AG04450 (cell line): ENCODE data around the gene TM4SF18. TPM values are rescaled to one million over a fixed set of nuclear protein-coding genes. Genes with fewer than 3 reads are reported as not detected.

Source experiments
- CTCF ChIA-PET: fragments of 300-600, 350-600 bp; formaldehyde crosslinking; extraction: SDS; loops from one replicate; lab custom pipeline; 2022; ENCODE audit warnings: antibody characterized with exemption, inconsistent platforms; lab: Charles Lee
- POLR2A ChIA-PET: fragments of 350-600 bp; formaldehyde crosslinking; extraction: SDS; loops from one replicate; lab custom pipeline; 2021; ENCODE audit warnings: antibody characterized with exemption, inconsistent platforms; lab: Yijun Ruan, JAX
- DNase-seq: peaks from one replicate; pipeline ENCODE4 v3.0.0-alpha.2; 2011; ENCODE audit warnings: low read depth, low spot score
- H3K27ac ChIP-seq: one replicate; pipeline ENCODE4 v1.5.1; 2012; ENCODE audit warnings: low read depth, low read length, control low read depth
- H3K27me3 ChIP-seq: one replicate; pipeline ENCODE4 v1.6.0; 2012; ENCODE audit warnings: low read length; ENCODE audit not compliant: control insufficient read depth, insufficient read depth
- H3K4me3 ChIP-seq: 2 replicates; pipeline ENCODE4 v1.5.1; 2011; ENCODE audit warnings: mild to moderate bottlenecking, low read depth, low read length, control low read depth
- H3K9me3 ChIP-seq: 2 replicates; pipeline ENCODE4 v1.5.1; 2012; ENCODE audit warnings: low read length; ENCODE audit not compliant: control insufficient read depth, insufficient read depth
- polyA plus RNA-seq: library from polyadenylated mRNA; depleted of rRNA; stranded (reverse); fragments of >200 nt; gene quantifications from 2 replicates; pipeline ENCODE4 v1.2.3, GENCODE V29; 2011
- TF ChIP-seq, protein P1 (sequence below): IDR thresholded peaks from 2 replicates; pipeline ENCODE4 v1.5.1; 2011; ENCODE audit warnings: low read depth, low read length, control low read depth, inconsistent platforms

Gene TM4SF18
- polyA plus RNA-seq, 1 experiment, result 0.09 TPM

DNA sequence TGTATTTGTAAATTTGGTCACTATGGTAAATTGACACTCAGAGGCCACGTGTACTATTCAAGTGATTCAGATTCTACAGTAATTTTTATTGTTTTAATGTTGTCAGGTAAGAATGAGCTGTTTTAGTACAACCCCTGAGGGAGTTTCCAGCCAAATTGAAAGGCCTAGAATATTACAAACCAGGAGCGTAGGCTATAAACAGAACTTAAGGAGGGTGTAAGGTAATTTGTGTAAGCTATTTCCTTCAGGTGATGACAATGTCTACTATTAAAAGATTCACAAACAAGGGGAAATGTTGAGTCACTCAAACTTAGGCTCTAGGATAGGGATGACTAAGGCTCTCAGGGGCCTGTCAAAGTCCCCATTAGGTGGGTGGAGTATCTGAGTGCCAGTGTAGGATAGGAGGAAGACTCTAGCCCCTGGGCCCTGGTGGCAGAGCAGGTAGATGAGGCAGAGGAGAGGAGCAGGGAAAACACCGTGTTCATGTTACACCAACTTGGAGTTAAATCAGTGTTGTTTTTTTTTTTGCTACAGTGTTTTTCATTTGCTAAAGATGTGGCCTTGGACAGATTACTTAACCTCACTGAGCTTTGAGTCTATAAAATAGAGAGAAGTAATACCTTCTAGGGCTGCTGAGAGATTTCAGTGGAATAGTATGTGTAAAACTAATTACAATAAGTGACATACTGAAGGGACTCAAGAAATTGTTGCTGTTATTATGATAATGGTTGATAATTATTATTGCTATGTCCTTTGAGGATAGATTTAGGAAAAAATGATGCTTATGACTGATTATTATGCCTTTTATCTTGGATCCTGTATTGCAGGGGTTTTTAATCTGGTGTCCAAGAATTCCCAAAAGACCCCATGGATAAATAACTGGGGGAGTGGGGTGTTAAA, 33.8 kb upstream of the TM4SF18 start:
- POLR2A ChIA-PET, result interaction anchor here (0.7 kb wide), 1 partner anchor 19 kb away, joined by 4 read pairs; no protein-coding TSS in a partner anchor
- Histone ChIP-seq H3K27me3 (no peaks in the 10 kb centered on the region), H3K4me3 (no peak overlapping the region), H3K27ac (no peak overlapping the region), H3K9me3 (no peaks in the 10 kb centered on the region)
- DNase-seq, result no peak
- CTCF ChIA-PET, result interaction anchor here (0.5 kb wide), 1 partner anchor 200 kb away, joined by 3 read pairs; no protein-coding TSS in a partner anchor
- TF ChIP-seq, protein P1, sequence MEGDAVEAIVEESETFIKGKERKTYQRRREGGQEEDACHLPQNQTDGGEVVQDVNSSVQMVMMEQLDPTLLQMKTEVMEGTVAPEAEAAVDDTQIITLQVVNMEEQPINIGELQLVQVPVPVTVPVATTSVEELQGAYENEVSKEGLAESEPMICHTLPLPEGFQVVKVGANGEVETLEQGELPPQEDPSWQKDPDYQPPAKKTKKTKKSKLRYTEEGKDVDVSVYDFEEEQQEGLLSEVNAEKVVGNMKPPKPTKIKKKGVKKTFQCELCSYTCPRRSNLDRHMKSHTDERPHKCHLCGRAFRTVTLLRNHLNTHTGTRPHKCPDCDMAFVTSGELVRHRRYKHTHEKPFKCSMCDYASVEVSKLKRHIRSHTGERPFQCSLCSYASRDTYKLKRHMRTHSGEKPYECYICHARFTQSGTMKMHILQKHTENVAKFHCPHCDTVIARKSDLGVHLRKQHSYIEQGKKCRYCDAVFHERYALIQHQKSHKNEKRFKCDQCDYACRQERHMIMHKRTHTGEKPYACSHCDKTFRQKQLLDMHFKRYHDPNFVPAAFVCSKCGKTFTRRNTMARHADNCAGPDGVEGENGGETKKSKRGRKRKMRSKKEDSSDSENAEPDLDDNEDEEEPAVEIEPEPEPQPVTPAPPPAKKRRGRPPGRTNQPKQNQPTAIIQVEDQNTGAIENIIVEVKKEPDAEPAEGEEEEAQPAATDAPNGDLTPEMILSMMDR, result no peak

DNA sequence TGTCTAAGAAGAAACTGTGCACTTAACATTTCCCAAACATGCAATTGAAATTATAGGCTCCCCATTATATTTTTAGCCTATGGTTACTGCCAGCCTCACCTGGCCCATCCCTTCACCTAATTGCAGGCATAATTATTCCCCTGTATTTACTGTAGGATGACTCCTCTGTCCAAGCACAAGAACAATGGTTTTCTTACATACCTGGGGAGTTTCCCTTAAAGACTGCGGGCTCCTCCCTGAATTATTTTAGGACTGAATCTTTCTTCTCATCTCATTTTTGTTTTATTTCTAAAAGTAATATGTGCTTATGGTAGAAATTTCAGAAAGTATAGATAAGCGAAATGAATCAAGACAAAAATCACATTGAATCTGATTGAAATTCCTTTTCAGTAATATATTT, 32.6 kb upstream of the TM4SF18 start:
- POLR2A ChIA-PET, result no interaction called here
- CTCF ChIA-PET, result interaction anchor here (2.9 kb wide), 1 partner anchor 14 kb away, joined by 9 read pairs; no protein-coding TSS in a partner anchor

DNA sequence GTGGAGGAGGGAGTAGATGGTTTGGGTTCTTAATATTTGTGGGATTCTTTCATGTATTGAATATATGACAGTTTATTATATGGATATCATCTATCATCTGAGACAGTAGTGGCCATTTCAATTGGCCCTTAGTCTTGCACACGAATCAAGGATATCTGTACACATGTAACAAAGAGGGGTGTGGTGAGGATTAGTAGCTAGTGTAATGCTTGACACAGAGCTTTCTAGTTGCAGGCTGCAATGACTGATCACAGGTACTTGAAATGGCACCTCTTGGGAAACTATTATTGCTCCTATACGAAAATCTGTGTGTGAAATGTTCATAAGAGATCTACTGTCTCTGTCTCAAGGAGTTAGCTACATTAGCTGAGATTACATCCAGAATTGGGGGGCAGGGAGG, 31.2 kb upstream of the TM4SF18 start:
- H3K27me3 ChIP-seq, result no peaks in the 10 kb centered on the region
- CTCF ChIA-PET, result interaction anchor here (2.9 kb wide), 1 partner anchor 12 kb away, joined by 9 read pairs; no protein-coding TSS in a partner anchor
- POLR2A ChIA-PET, result no interaction called here

More for the DNA sequence above, 32.6 kb upstream of the TM4SF18 start:
- Histone ChIP-seq H3K4me3 (no peak overlapping the region), H3K9me3 (no peaks in the 10 kb centered on the region), H3K27ac (no peak overlapping the region), H3K27me3 (no peaks in the 10 kb centered on the region)
- TF ChIP-seq, protein P1, result no peak
- no peak for DNase-seq

DNA sequence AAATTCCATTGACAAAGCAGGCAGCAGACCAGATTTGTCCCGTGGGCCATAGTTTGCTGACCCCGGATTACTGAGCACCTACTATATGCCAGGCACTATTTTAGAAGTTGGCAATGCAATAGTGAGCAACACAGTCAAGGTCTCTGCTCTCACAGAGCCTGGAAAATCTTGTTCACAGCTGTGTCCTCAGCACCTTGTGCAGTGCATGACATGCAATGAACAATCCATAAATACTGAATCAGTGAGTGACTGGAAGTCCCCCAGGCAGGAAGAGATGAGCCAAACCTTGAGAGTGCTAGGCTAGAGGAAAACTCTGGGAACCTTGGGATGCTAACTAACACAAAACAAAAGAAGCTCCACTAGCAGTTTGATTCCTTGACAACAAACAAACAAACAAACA, 29.6 kb upstream of the TM4SF18 start:
- Histone ChIP-seq H3K27me3 (no peaks in the 10 kb centered on the region), H3K4me3 (no peak overlapping the region), H3K27ac (no peak overlapping the region), H3K9me3 (no peaks in the 10 kb centered on the region)
- ChIA-PET CTCF (interaction anchor here (1.0 to 1.7 kb wide), 2 partner anchors 10 to 243 kb away, joined by 4 read pairs; no protein-coding TSS in a partner anchor), POLR2A (no interaction called here)
- TF ChIP-seq, protein P1, result no peak
- no peak for DNase-seq

More for the DNA sequence above, 31.2 kb upstream of the TM4SF18 start:
- Histone ChIP-seq H3K4me3 (no peak overlapping the region), H3K9me3 (no peaks in the 10 kb centered on the region), H3K27ac (no peak overlapping the region)
- TF ChIP-seq, protein P1, result no peak
- no peak for DNase-seq

DNA sequence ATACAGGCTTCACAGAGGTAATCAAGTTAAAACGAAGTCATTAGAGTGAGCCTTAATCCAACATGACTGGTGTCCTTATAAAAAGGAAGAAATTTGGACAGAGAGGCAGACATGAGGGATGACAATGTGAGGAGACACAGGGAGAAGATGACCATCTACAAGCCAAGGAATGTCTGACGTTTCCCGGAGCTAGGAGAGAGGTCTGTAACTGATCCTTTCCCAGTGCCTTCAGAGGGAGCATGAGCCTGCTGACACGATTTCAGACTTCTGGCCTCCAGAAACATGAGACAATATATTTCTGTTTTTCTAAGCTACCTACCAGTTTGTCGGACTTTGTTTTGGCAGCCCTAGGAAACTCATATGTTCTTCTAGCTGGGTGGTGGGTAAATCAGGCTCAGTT, 28.9 kb upstream of the TM4SF18 start:
- Histone ChIP-seq H3K4me3 (no peak overlapping the region), H3K9me3 (no peaks in the 10 kb centered on the region), H3K27me3 (no peaks in the 10 kb centered on the region), H3K27ac (no peak overlapping the region)
- POLR2A ChIA-PET, result no interaction called here
- TF ChIP-seq, protein P1, result no peak
- CTCF ChIA-PET, result interaction anchor here (1.0 to 1.7 kb wide), 2 partner anchors 10 to 242 kb away, joined by 4 read pairs; no protein-coding TSS in a partner anchor
- no peak for DNase-seq
